PC-9 (cell line): Measurements from ENCODE around the gene FEZ2. TPM values are rescaled to one million over a fixed set of nuclear protein-coding genes. Genes with fewer than 3 reads are reported as not detected.
A peak's percentile ranks its signal among the peaks of the same experiment; 100 is the strongest.
"Not testable (repeated sequence)": the region's sequence is repeated elsewhere in the genome, so short reads cannot be mapped to it uniquely, and the experiment has no call there.

Experiments
- BruUV-seq: library from RNA; stranded (reverse); fragments of 400-500 nt; replicated peaks from 2 replicates; lab custom pipeline; 2021; lab: Mats Ljungman, UMichigan
- CTCF ChIA-PET: fragments of 300-600 bp; sonication (Branson Sonifier 250); formaldehyde crosslinking; loops from one replicate; lab custom pipeline; 2022; ENCODE audit warnings: antibody characterized with exemption; lab: Charles Lee
- POLR2A ChIA-PET: fragments of 300-600 bp; sonication (Branson Sonifier 250); formaldehyde crosslinking; loops from one replicate; lab custom pipeline; 2022; ENCODE audit warnings: antibody characterized with exemption; ENCODE audit not compliant: unreplicated experiment; lab: Charles Lee
- DNase-seq, 2 experiments: peaks; one replicate each; pipeline versions ENCODE4 v3.0.0 to v3.0.0-alpha.2; 2015 to 2022; ENCODE audit warnings: mixed read lengths in 1 of 2
- H2AFZ ChIP-seq: fragments of 200-600 bp; sonication (generic); 2 replicates; pipeline ENCODE4 v1.8.1; 2017; ENCODE audit warnings: antibody characterized with exemption
- H3F3A ChIP-seq: fragments of 200-600 bp; sonication (generic); 2 replicates; pipeline ENCODE4 v1.8.1; 2017; ENCODE audit warnings: antibody characterized with exemption, mild to moderate bottlenecking, low read depth; ENCODE audit not compliant: insufficient read depth
- H3K27ac ChIP-seq: fragments of 200-600 bp; sonication (generic); 2 replicates; pipeline ENCODE4 v1.6.1; 2016; ENCODE audit warnings: mixed run types
- H3K27me3 ChIP-seq: fragments of 200-600 bp; sonication (generic); 2 replicates; pipeline ENCODE4 v1.6.1; 2016; ENCODE audit warnings: low read depth, mixed run types; ENCODE audit not compliant: insufficient read depth
- H3K36me3 ChIP-seq: fragments of 200-600 bp; sonication (generic); 2 replicates; pipeline ENCODE4 v1.6.1; 2016; ENCODE audit warnings: low read depth, mixed run types
- H3K4me1 ChIP-seq: fragments of 200-600 bp; sonication (generic); replicated peaks from 2 replicates; pipeline ENCODE4 v1.6.1; 2016; ENCODE audit warnings: mixed run types; ENCODE audit not compliant: insufficient read depth
- H3K4me2 ChIP-seq: fragments of 200-600 bp; sonication (generic); 2 replicates; pipeline ENCODE4 v1.6.1; 2017; ENCODE audit warnings: mixed run types
- H3K4me3 ChIP-seq: fragments of 200-600 bp; sonication (generic); 2 replicates; pipeline ENCODE4 v1.6.1; 2016; ENCODE audit warnings: mixed run types
- H3K79me2 ChIP-seq: fragments of 200-600 bp; sonication (generic); 2 replicates; pipeline ENCODE4 v1.6.1; 2017; ENCODE audit warnings: low read depth, mixed run types
- H3K9me2 ChIP-seq: fragments of 200-600 bp; sonication (generic); 2 replicates; pipeline ENCODE4 v1.8.1; 2017; ENCODE audit warnings: mild to moderate bottlenecking; ENCODE audit not compliant: insufficient read depth
- H3K9me3 ChIP-seq: fragments of 200-600 bp; sonication (generic); 2 replicates; pipeline ENCODE4 v1.8.1; 2016; ENCODE audit warnings: low read depth; ENCODE audit not compliant: insufficient read depth
- H4K20me1 ChIP-seq: fragments of 200-600 bp; sonication (generic); 2 replicates; pipeline ENCODE4 v1.8.1; 2017; ENCODE audit not compliant: insufficient read depth
- EZH2 ChIP-seq: fragments of 200-600 bp; sonication (generic); IDR thresholded peaks from 2 replicates; pipeline ENCODE4 v1.8.0; 2017; ENCODE audit warnings: antibody characterized with exemption, low read depth
- intact Hi-C: fragments of 100-400 bp; cut with micrococcal nuclease; formaldehyde crosslinking; loops from one replicate; pipeline ENCODE4 v1.10.0; 2022; ENCODE audit not compliant: unreplicated experiment
- total RNA-seq: library from RNA; stranded (reverse); gene quantifications from 2 replicates; pipeline ENCODE4 v1.2.3, GENCODE V29; 2021
- TF ChIP-seq, protein P1 (sequence below): fragments of 200-600 bp; sonication (generic); conservative IDR thresholded peaks from 2 replicates; pipeline ENCODE4 v1.6.1; 2017; ENCODE audit warnings: mixed run types, antibody characterized with exemption, mild to moderate bottlenecking, moderate library complexity

The FEZ2 gene
- total RNA-seq, 1 experiment from 2014 or later: 33.9 TPM

DNA sequence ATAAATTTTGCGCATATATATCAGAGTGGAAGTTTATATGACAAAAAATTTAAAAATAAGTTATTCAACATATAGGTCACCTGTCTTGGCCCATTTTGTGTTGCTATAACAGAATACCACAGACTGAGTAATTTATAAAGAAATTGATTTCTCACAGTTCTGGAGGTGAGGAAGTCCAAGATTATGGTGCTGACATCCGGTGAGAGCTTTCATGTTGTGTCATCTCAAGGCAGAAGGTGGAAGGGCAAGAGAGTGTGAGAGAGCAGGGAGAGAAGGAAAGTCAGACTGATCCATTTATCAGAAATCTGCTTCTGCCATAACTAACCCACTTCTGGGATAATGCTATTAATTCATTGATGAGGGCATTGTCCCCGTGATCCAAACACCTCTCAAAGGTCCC lies 9.0 kb upstream of the FEZ2 start:
- no TSS peak for BruUV-seq
- no peaks in the 10 kb centered on the region for H3K27me3 ChIP-seq
- H3K4me3 ChIP-seq: no peak overlapping the region
- H3K9me3 ChIP-seq: no peaks in the 10 kb centered on the region
- no peaks in the 10 kb centered on the region for H3K9me2 ChIP-seq
- no peaks in the 10 kb centered on the region for H3K36me3 ChIP-seq
- no peaks in the 10 kb centered on the region for H4K20me1 ChIP-seq
- no peaks in the 10 kb centered on the region for H3K79me2 ChIP-seq
- H3F3A ChIP-seq: no peaks in the 10 kb centered on the region
- H3K27ac ChIP-seq: no peak overlapping the region
- H2AFZ ChIP-seq: 0 out of 2 replicates have a peak overlapping the region, but pooled peaks have one; percentile 19
- ChIA-PET POLR2A (no interaction called here), CTCF (no interaction called here)
- intact Hi-C loops: no loop called here
- DNase-seq: no peak
- H3K4me1 ChIP-seq: no peaks in the 10 kb centered on the region
- no peak overlapping the region for H3K4me2 ChIP-seq
- TF ChIP-seq EZH2: no peak
- TF ChIP-seq, protein P1, sequence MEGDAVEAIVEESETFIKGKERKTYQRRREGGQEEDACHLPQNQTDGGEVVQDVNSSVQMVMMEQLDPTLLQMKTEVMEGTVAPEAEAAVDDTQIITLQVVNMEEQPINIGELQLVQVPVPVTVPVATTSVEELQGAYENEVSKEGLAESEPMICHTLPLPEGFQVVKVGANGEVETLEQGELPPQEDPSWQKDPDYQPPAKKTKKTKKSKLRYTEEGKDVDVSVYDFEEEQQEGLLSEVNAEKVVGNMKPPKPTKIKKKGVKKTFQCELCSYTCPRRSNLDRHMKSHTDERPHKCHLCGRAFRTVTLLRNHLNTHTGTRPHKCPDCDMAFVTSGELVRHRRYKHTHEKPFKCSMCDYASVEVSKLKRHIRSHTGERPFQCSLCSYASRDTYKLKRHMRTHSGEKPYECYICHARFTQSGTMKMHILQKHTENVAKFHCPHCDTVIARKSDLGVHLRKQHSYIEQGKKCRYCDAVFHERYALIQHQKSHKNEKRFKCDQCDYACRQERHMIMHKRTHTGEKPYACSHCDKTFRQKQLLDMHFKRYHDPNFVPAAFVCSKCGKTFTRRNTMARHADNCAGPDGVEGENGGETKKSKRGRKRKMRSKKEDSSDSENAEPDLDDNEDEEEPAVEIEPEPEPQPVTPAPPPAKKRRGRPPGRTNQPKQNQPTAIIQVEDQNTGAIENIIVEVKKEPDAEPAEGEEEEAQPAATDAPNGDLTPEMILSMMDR: no peak

DNA sequence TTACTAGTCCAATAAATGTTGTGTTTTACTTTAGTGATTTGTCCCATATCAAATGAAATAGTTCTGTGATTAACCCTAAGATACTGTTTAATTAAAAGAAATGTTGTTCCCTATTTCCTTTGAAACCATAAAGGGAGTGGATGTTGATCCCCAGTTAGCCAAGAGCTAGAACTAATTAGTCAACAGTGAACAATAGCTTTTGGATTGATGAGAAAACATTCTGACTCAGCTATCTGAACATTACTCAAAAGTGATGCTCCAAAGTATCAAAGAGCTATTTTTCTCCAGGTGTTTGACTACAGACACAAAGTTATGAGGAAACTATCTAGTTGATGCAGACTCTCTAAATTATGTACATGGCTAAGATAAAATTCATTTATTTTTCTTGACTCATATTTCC lies 7.3 kb upstream of the FEZ2 start:
- no peaks in the 10 kb centered on the region for H3K79me2 ChIP-seq
- H3K4me2 ChIP-seq: no peak overlapping the region
- CTCF ChIA-PET: no interaction called here
- no peaks in the 10 kb centered on the region for H3K27me3 ChIP-seq
- no TSS peak for BruUV-seq
- no peaks in the 10 kb centered on the region for H4K20me1 ChIP-seq
- no peaks in the 10 kb centered on the region for H3K9me2 ChIP-seq
- H3K4me1 ChIP-seq: no peaks in the 10 kb centered on the region
- TF ChIP-seq EZH2: no peak
- TF ChIP-seq, protein P1: no peak
- H2AFZ ChIP-seq: no peak overlapping the region
- H3F3A ChIP-seq: no peaks in the 10 kb centered on the region
- H3K4me3 ChIP-seq: no peak overlapping the region
- intact Hi-C loops: no loop called here
- H3K36me3 ChIP-seq: no peaks in the 10 kb centered on the region
- POLR2A ChIA-PET: no interaction called here
- H3K27ac ChIP-seq: no peak overlapping the region
- no peaks in the 10 kb centered on the region for H3K9me3 ChIP-seq
- no peak for DNase-seq

DNA sequence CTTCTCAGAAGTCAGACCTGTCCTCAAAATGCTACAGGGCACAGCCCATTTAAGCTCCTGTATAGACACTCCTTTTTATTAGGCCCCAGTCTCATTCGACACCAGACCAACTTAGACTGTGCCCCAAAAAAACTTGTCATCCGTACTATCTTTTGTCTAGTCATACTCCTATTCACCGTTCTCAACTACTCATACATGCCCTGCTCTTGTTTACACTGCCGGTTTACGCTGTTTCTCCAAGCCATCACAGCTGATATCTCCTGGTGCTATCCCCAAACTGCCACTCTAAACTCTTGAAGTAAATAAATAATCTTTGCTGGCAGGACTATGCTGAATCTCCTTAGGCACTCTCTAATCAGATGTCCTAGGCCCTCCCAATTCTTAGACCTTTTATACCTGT lies 5.7 kb upstream of the FEZ2 start:
- BruUV-seq, H3K9me2 ChIP-seq, H3K4me2 ChIP-seq, H3K36me3 ChIP-seq, POLR2A ChIA-PET, H3K27me3 ChIP-seq, H3K79me2 ChIP-seq, DNase-seq, CTCF ChIA-PET, H3F3A ChIP-seq, H4K20me1 ChIP-seq, intact Hi-C loops, H3K27ac ChIP-seq, H3K4me1 ChIP-seq, H2AFZ ChIP-seq, H3K9me3 ChIP-seq, H3K4me3 ChIP-seq: not testable (repeated sequence)

DNA sequence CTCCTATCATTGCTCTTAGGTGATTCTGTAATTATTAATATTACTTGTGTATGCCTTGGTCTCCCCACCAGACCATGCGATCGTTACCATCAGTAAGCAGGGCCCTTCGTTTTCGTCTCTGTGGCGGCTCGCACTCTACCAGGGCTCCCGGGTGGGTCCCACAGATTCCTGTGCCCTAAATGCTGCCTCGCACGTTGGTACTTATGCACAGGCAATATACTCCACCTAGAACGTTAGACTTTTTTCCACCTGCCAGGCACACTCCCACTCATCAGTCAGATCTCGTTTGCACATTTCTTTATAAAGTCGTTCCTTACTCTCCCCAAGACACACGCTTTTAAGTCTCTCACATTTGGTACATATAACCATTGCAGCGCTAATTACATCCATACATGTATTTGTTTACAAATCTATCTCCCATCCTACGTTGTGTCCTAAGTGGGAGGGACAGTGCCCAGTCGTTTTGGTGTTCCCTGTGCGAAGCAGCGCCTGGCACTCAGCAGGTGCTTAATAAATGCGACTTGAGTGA lies 901 bp downstream of the FEZ2 start:
- no peaks in the 10 kb centered on the region for H3K27me3 ChIP-seq
- TSS peak; percentile 48 for BruUV-seq
- peak overlapping the region; percentile 65 for H3K4me3 ChIP-seq
- no peaks in the 10 kb centered on the region for H3K9me2 ChIP-seq
- H3K79me2 ChIP-seq: peaks cover 49% of the 10 kb centered on the region
- intact Hi-C loops: loop anchor here (1.0 to 5.0 kb wide), 2 partner anchors 35 to 53 kb away; no protein-coding TSS in a partner anchor
- ChIA-PET CTCF (no interaction called here), POLR2A (no interaction called here)
- peak overlapping the region; percentile 53; the same call in 1 of the 2 replicates for H3K27ac ChIP-seq
- no peaks in the 10 kb centered on the region for H3K9me3 ChIP-seq
- H3K4me1 ChIP-seq: peaks cover 22% of the 10 kb centered on the region
- no peak for TF ChIP-seq EZH2
- TF ChIP-seq, protein P1: no peak
- H2AFZ ChIP-seq: peak overlapping the region; percentile 78
- H3K36me3 ChIP-seq: peaks cover 8% of the 10 kb centered on the region; the same call in 1 of the 2 replicates
- H3F3A ChIP-seq: peaks cover 6% of the 10 kb centered on the region
- no peaks in the 10 kb centered on the region for H4K20me1 ChIP-seq
- peak overlapping the region; percentile 84 for H3K4me2 ChIP-seq
- no peak for DNase-seq
